Kidney epithelial cell (primary cell): Measurements from ENCODE around the gene ATXN1. TPM values are rescaled to one million over a fixed set of nuclear protein-coding genes. Genes with fewer than 3 reads are reported as not detected.
"Not testable (repeated sequence)": the region's sequence is repeated elsewhere in the genome, so short reads cannot be mapped to it uniquely, and the experiment has no call there.

Source experiments
- DNase-seq: peaks from one replicate; pipeline ENCODE4 v3.0.0-alpha.2; 2010; ENCODE audit warnings: low read depth
- H3K27me3 ChIP-seq: 2 replicates; pipeline ENCODE4 v1.6.0; 2011; ENCODE audit warnings: low read length; ENCODE audit not compliant: control insufficient read depth, insufficient read depth
- H3K36me3 ChIP-seq: 2 replicates; pipeline ENCODE4 v1.5.1; 2011; ENCODE audit warnings: low read length; ENCODE audit not compliant: control insufficient read depth, insufficient read depth
- H3K4me3 ChIP-seq: 2 replicates; pipeline ENCODE4 v1.5.1; 2011; ENCODE audit warnings: low read depth, mild to moderate bottlenecking, control low read depth, low read length
- CTCF ChIP-seq: IDR thresholded peaks from 2 replicates; pipeline ENCODE4 v1.5.1; 2011; ENCODE audit warnings: mild to moderate bottlenecking, moderate library complexity, low read length, control low read depth, inconsistent platforms; ENCODE audit not compliant: insufficient read depth, poor library complexity, severe bottlenecking
- total RNA-seq: library from RNA; depleted of rRNA; stranded (reverse); fragments of >200 nt; gene quantifications from 2 replicates; pipeline ENCODE4 v1.2.3, GENCODE V29; 2015

The ATXN1 gene
- total RNA-seq, 1 donor from 2014 or later: 12.5 TPM

DNA sequence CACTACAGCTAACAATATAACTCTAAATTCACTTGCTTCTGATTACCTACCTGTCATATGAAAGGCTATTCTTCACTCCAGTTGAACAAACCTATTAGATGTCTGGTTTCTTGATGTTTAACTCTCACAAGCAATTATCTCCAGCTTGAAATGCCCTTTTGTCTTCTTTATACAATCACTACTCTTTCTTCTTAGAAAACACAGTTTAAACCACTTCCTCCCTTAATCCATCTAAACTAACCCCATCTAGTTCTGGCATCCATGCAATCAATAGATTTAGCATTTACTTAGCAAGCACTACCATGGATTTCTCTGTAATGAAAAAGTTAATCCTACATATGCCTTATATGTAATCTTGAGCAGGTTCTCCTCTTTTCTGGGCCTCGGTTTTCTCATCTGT, 127.3 kb downstream of the ATXN1 start:
- DNase-seq: no peak
- H3K4me3 ChIP-seq: no peak overlapping the region
- TF ChIP-seq CTCF: no peak
- H3K27me3 ChIP-seq: no peaks in the 10 kb centered on the region
- H3K36me3 ChIP-seq: peaks cover 1% of the 10 kb centered on the region

DNA sequence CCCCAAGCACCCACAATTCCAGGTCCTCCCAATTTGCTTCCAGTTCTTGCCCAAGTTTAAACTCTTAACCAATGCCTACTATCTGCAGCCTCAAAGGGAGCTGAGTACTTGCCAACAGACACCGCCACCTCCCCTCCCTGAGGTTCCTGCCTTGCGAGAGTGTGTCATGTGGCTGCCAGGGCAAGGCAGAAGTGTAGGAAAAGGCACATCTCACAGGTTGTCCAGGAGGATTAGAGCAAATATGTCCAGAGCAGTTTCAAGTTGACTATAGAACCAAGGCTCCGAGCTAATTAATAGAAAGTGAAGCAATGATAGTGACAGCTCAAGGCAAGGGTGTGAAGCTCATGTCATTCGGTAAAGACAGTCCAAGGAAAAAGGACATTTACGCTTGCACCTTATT, 127.8 kb downstream of the ATXN1 start:
- no peak overlapping the region for H3K4me3 ChIP-seq
- TF ChIP-seq CTCF: no peak

GRCh38 chr6:16632101-16632500, 129.2 kb downstream of the ATXN1 start:
- H3K27me3 ChIP-seq: no peaks in the 10 kb centered on the region
- no peak for DNase-seq
- TF ChIP-seq CTCF: no peak
- peaks cover 1% of the 10 kb centered on the region for H3K36me3 ChIP-seq
- no peak overlapping the region for H3K4me3 ChIP-seq

More for the DNA sequence above, 127.8 kb downstream of the ATXN1 start:
- Histone ChIP-seq H3K36me3 (peaks cover 1% of the 10 kb centered on the region), H3K27me3 (no peaks in the 10 kb centered on the region)
- DNase-seq: no peak

DNA sequence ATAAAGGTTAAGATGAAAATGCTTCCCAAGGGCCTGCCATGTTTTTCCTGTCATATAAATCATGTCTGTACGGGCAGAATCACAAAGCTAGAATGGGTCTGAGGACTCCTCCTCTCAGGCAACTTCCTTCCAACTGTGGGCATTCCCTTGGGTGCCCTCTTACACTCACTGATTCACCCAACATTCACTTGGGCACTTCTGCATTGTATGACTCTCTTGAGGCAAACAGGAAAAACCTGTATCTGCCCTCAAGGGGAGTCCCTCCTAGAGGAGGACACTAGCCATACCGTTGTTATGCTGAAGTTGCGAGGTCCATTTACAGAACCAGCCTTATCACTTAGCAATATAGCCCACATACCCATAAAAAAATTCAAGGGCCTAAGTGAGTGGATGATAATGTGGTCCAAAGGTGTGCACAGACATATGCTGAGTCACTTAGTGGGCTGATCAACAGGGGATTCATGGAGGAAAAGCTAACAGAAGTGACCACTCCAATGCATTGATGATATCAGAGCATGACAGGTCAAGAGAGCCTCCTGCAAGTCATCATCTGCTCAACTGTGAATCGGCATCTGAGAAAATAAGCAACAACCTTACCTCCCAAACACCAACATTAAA, 131.1 kb downstream of the ATXN1 start:
- DNase-seq: no peak
- Histone ChIP-seq H3K4me3 (no peak overlapping the region), H3K27me3 (no peaks in the 10 kb centered on the region), H3K36me3 (peaks cover 1% of the 10 kb centered on the region)
- TF ChIP-seq CTCF: no peak

DNA sequence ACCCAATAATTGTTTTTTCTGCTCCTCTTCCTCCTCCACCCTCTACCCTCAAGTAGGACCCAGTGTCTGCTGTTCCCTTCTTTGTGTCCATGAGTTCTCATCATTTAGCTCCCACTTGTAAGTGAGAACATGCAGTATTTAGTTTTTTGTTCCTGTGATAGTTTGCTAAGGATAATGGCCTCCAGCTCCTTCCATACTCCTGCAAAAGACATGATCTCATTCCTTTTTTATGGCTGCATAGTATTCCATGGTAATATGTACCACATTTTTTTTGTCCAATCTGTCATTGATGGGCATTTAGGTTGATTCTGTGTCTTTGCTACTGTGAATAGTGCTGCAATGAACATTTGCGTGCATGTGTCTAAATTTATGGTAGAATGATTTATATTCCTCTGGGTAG, 132.7 kb downstream of the ATXN1 start:
- H3K36me3 ChIP-seq, H3K4me3 ChIP-seq, H3K27me3 ChIP-seq, DNase-seq: not testable (repeated sequence)

- DNase-seq: no peak
- H3K4me3 ChIP-seq: no peak overlapping the region
- no peaks in the 10 kb centered on the region for H3K27me3 ChIP-seq
- TF ChIP-seq CTCF: no peak
- H3K36me3 ChIP-seq: no peaks in the 10 kb centered on the region
Measured at GRCh38 chr6:16626650-16627049, 134.6 kb downstream of the ATXN1 start.
